Upper lobe of left lung (tissue), 6 donors: ENCODE measurements around the gene RAD17. TPM values are rescaled to one million over a fixed set of nuclear protein-coding genes. Genes with fewer than 3 reads are reported as not detected.
"Not testable (repeated sequence)": the region's sequence is repeated elsewhere in the genome, so short reads cannot be mapped to it uniquely, and the experiment has no call there.

ENCODE experiments used
- ATAC-seq, 2 donors: fragments of 200-7000 bp; cut with Tn5 transposase; one replicate each; pipeline ENCODE4 v1.9.1; 2022; ENCODE audit warnings: mild to moderate bottlenecking in 2 of 2, moderate library complexity in 2 of 2; ENCODE audit not compliant: low FRiP score in 2 of 2
- DNase-seq, 2 donors: peaks; one replicate each; pipeline ENCODE4 v3.0.0-alpha.2; 2019 to 2020
- H3K27ac ChIP-seq, 4 donors: fragments of 200-600 bp; sonication (generic); one replicate each; pipeline ENCODE4 v1.5.1; 2016 to 2019
- H3K27me3 ChIP-seq, 4 donors: fragments of 200-600 bp; sonication (generic); one replicate each; pipeline ENCODE4 v1.5.1; 2017 to 2019
- H3K36me3 ChIP-seq, 4 donors: fragments of 200-600 bp; sonication (generic); one replicate each; pipeline ENCODE4 v1.5.1; 2016 to 2019
- H3K4me1 ChIP-seq, 4 donors: fragments of 200-600 bp; sonication (generic); one replicate each; pipeline ENCODE4 v1.5.1; 2018 to 2019
- H3K4me3 ChIP-seq, 4 donors: fragments of 200-600 bp; sonication (generic); one replicate each; pipeline ENCODE4 v1.5.1; 2017 to 2019; ENCODE audit warnings: mild to moderate bottlenecking in 2 of 4, moderate library complexity in 1 of 4
- H3K9me3 ChIP-seq, 4 donors: fragments of 200-600 bp; sonication (generic); one replicate each; pipeline ENCODE4 v1.5.1; 2018 to 2019
- EP300 ChIP-seq, 4 donors: sonication (generic); formaldehyde crosslinking; IDR thresholded peaks; one replicate each; pipeline ENCODE4 v1.5.1; 2017; ENCODE audit warnings: antibody characterized with exemption in 4 of 4, control low read depth in 2 of 4
- POLR2A ChIP-seq, 4 donors: fragments of 450-650 bp; IDR thresholded peaks; one replicate each; pipeline ENCODE4 v1.5.1; 2016 to 2017; ENCODE audit warnings: antibody characterized with exemption in 4 of 4, mild to moderate bottlenecking in 2 of 4
- POLR2AphosphoS5 ChIP-seq, 2 donors: sonication (generic); formaldehyde crosslinking; IDR thresholded peaks; one replicate each; pipeline ENCODE4 v1.5.1; 2017; ENCODE audit warnings: antibody characterized with exemption in 2 of 2
- WGBS, 2 donors: methylation state at CpG; one replicate each; pipeline ENCODE4 v1.1.5; 2017 to 2018; 5-methylcytosine and 5-hydroxymethylcytosine counted together
- total RNA-seq, 6 donors: library from RNA; depleted of rRNA in 4 of 6; stranded (reverse); fragments of >200 nt in 4 of 6; gene quantifications; one replicate each; pipeline versions ENCODE4 v1.1.0 to v1.2.1, GENCODE V29; 2016 to 2021
- TF ChIP-seq, protein P1 (sequence below), 6 experiments: fragments of 450-650 bp in 4 of 6; fragments of 200-600 bp in 2 of 6; sonication (generic) in 2 of 6; IDR thresholded peaks; one replicate each; pipeline ENCODE4 v1.5.1; 2016 to 2019; ENCODE audit warnings: antibody characterized with exemption in 6 of 6
- donor health status: DM: no; HTN: no; CAD: no; lungs with moderate emphysema.
- donor health status: DM: no; HTN: yes; CAD: no; lungs with severe emphysema.

The RAD17 gene
- total RNA-seq, 6 donors from 2014 or later = 15.2 to 27.2 (median 17.9) TPM

DNA sequence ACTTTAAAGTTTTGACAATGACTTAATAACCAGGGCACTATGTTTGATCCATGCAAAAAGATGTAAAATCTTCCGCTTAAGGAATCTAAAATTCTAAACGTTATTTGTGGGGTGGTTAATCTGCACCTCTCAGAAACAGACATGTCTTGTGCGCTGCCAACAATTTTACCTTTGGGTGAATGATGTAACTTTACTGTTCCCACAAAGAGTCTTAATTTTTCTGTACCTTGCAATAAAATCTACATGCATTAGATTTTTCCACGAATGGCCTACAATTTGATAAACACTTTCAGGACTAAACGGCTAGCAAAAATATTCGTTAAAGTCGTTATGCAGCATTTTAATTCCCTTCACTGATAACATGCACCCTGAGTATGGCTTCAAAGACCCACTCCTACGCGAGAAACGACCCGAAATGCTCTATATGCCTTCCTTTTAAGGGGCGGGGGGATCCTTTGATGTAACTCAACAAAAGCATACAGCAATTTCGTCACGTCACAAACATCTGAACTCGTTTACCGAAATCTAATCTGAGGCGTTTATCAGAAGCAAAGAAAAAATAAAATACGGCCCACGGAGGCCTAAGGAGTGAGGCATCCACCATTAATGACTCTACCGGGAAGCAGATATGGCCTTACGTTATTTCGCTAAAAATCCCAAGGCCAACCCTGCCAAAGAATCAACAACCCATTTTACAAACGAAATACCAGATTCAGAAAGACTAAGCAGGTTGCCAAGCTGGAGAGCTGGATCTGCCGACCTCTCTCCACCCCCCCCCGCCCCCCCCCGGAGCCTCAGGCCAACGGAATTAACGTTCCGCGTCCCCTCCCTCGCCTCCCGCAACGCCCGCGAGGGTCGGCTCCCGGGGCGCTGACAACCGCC lies 919 bp upstream of the RAD17 start:
- Histone ChIP-seq H3K36me3 (peaks cover 12 to 33% (median 21%) of the 10 kb centered on the region in 4 donors), H3K27me3 (no peaks in the 10 kb centered on the region), H3K9me3 (no peaks in the 10 kb centered on the region), H3K4me1 (peaks cover 22 to 33% (median 24%) of the 10 kb centered on the region in 4 donors), H3K4me3 (peak overlapping the region; percentile 64 to 98 (median 86)), H3K27ac (peak overlapping the region; percentile 96 to 99 (median 98))
- no peak for DNase-seq
- peak in 1 of 2 donors; percentile 77 for ATAC-seq
- TF ChIP-seq, protein P1, sequence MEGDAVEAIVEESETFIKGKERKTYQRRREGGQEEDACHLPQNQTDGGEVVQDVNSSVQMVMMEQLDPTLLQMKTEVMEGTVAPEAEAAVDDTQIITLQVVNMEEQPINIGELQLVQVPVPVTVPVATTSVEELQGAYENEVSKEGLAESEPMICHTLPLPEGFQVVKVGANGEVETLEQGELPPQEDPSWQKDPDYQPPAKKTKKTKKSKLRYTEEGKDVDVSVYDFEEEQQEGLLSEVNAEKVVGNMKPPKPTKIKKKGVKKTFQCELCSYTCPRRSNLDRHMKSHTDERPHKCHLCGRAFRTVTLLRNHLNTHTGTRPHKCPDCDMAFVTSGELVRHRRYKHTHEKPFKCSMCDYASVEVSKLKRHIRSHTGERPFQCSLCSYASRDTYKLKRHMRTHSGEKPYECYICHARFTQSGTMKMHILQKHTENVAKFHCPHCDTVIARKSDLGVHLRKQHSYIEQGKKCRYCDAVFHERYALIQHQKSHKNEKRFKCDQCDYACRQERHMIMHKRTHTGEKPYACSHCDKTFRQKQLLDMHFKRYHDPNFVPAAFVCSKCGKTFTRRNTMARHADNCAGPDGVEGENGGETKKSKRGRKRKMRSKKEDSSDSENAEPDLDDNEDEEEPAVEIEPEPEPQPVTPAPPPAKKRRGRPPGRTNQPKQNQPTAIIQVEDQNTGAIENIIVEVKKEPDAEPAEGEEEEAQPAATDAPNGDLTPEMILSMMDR (IDR thresholded peaks at IDR 0.05) = no peak
- TF ChIP-seq EP300 (IDR thresholded peaks at IDR 0.05) (no peak), POLR2AphosphoS5 (IDR thresholded peaks at IDR 0.05) (no peak), POLR2A (IDR thresholded peaks at IDR 0.05) (no peak)
- 3 to 5% methylated on average over 24 of the region's 39 CpGs for WGBS, 2 donors

DNA sequence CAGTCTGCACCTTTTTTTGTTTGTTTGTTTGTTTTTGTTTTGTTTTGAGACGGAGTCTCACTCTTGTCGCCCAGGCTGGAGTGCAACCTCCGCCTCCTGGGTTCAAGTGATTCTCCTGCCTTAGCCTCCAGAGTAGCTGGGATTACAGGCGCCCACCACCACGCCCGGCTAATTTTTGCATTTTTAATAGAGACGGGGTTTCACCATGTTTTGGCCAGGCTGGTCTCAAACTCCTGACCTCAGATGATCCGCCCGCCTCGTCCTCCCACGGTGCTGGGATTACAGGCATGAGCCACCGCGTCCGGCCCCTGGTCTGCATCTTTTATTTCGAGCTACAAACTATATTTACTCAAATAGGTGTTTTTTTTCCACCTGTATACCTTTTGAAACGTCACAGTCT lies 717 bp downstream of the RAD17 start:
- Histone ChIP-seq H3K4me3 (peak overlapping the region; percentile 64 to 98 (median 86)), H3K4me1 (peaks cover 22 to 33% (median 24%) of the 10 kb centered on the region in 4 donors), H3K27ac (peak overlapping the region in 3 of 4 donors; percentile 96 to 99 (median 98)), H3K36me3 (peaks cover 9 to 29% (median 15%) of the 10 kb centered on the region in 4 donors)
- DNase-seq, H3K27me3 ChIP-seq, ATAC-seq, H3K9me3 ChIP-seq: not testable (repeated sequence)
- 1 to 2% methylated on average over 16 of the region's 16 CpGs for WGBS, 2 donors

DNA sequence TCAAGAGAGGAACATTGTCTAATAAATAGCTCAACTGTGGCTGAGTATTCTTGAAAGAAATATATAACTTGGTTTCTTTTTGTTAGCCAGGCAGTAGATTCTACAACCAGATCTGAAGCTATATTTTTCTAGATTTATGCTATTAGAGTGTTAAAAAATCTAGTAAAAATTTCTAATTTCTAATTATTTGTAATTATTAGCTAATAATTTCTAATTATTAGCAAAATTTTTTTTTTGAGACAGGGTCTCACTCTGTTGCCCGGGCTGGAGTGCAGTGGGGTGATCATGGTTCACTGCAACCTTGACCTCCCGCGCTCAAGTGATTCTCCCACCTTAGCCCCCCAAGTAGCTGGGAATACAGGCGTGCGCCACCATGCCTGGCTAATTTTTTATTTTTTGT lies 2.8 kb downstream of the RAD17 start:
- no peak for DNase-seq
- ATAC-seq = no peak
- Histone ChIP-seq H3K4me3 (no peak overlapping the region), H3K36me3 (peaks cover 0 to 28% (median 11%) of the 10 kb centered on the region in 4 donors), H3K4me1 (peaks cover 22 to 31% (median 24%) of the 10 kb centered on the region in 4 donors), H3K27ac (no peak overlapping the region), H3K9me3 (no peaks in the 10 kb centered on the region), H3K27me3 (no peaks in the 10 kb centered on the region)
- WGBS, 2 donors = 90 to 97% methylated on average over 5 of the region's 5 CpGs
- no peak for TF ChIP-seq POLR2A (IDR thresholded peaks at IDR 0.05)
- no peak for TF ChIP-seq EP300 (IDR thresholded peaks at IDR 0.05)

DNA sequence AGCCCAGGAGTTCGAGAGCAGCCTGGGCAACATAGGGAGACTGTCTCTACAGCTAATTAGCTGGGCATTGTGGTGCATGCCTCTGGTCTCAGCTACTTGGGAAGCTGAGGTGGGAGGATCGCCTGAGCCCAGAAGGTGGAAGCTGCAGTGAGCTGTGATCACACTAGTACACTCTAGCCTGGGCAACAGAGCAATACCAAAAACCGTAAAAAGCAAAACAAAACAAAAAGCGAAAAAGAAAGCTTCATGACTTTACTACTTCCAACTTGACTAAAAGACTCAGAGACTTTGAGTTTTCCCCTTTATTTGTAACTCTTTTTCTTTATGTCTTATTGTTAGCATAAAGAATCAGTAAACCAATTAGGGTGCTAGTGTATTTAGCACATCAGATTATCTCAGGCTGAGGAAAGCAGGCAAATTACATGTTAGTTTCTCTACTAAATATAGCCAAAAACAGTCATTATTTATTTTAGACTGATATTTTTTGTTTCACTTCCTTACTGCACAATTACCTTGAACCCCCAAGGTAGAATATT lies 5.4 kb downstream of the RAD17 start:
- WGBS, 2 donors = 89 to 94% methylated on average over 4 of the region's 4 CpGs
- Histone ChIP-seq H3K9me3 (no peaks in the 10 kb centered on the region), H3K4me1 (peaks cover 9 to 17% (median 13%) of the 10 kb centered on the region in 4 donors), H3K27ac (no peak overlapping the region), H3K4me3 (no peak overlapping the region), H3K27me3 (no peaks in the 10 kb centered on the region), H3K36me3 (peaks cover 0 to 39% (median 14%) of the 10 kb centered on the region in 4 donors)
- ATAC-seq (no peak), DNase-seq (no peak)
- TF ChIP-seq POLR2A (IDR thresholded peaks at IDR 0.05) (no peak), POLR2AphosphoS5 (IDR thresholded peaks at IDR 0.05) (no peak), EP300 (IDR thresholded peaks at IDR 0.05) (no peak)
- TF ChIP-seq, protein P1 (IDR thresholded peaks at IDR 0.05) = no peak

DNA sequence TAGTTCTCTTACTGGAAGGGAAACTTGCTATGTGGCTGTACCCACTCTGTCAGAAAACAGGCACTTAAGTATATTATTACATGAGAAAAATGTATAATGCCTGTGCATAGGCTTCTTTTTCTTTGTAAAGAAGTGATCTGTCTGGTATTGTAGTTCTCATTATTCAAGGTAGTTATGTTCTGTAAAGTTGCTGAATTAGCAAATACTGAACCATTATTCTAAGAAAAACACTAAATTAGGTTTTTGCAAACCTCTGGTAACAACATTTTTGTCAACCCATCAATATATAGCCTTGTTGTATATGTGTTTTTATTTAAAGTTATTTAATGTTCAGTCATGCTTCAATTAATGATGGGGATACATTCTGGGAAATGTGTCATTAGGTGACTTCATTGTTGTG lies 8.8 kb downstream of the RAD17 start:
- Histone ChIP-seq H3K27me3 (no peaks in the 10 kb centered on the region), H3K4me1 (no peaks in the 10 kb centered on the region), H3K9me3 (no peaks in the 10 kb centered on the region), H3K4me3 (no peak overlapping the region), H3K36me3 (peaks cover 7 to 70% (median 35%) of the 10 kb centered on the region in 4 donors), H3K27ac (no peak overlapping the region)
- DNase-seq = no peak
- no peak for ATAC-seq
- TF ChIP-seq, protein P1 (IDR thresholded peaks at IDR 0.05) = no peak
- TF ChIP-seq POLR2A (IDR thresholded peaks at IDR 0.05) (no peak), POLR2AphosphoS5 (IDR thresholded peaks at IDR 0.05) (no peak), EP300 (IDR thresholded peaks at IDR 0.05) (no peak)
